ENCODE results near the gene KSR2.
"Not testable (repeated sequence)": the region's sequence is repeated elsewhere in the genome, so short reads cannot be mapped to it uniquely, and the experiment has no call there.

KSR2 gene

DNA sequence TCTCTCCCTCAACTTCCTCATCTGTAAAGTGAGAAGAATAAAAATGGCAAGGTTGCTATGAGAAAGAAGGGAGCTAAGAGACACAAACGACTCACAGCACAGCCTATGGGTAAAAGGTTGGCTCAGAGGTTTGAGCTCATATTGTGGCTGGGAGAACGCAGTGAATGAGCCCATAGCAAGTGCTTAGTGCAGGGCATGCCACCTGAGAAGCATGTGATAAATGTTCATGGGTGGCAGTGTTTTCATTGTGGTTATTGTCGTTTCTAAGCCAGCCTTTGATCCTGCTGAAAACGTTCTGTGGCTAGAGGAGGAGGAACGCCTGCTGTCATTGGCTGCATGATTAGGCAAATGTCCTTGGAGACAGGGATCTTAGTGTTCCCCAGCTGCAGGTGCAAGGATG is 150.4 kb downstream of the KSR2 start:
- DNase-seq, result no peak

DNA sequence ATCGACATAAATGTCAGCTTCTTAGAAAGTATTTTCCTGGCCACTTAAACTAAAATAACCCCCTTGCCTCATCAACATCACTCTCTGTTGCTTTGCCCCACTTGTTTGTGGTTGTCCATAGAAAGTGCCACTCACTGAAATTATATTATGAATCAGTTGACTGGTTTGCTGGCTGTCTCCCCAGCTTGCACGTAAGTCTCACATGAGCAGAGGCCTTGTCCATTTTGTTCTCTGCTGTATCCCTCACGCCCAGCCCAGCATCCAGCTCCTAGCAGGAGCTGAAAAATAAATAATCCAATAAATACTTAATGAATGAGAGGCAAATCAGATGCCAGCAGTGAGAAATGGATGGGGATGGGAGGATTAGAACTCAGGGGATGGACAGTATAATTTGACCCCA is 159.3 kb downstream of the KSR2 start:
- DNase-seq, result no peak

DNA sequence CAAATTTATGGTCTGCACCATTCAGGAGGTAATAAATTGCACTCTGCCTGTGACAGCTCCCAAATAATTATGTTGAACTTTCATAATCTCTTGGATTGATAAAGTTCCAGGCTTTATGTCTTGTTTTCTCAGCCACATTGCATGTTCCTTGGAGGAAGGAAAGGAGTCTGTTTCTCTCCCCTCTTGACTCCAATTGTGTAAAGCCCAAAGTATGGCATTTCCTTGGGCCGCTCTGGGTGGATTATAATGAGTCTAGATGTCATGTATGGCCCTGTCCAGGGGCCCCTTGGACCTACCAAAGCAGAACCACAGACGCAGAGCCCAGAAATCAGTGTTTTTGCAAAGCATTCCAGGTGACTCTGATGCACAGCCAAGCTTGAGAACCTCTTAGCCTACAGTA is 160.8 kb downstream of the KSR2 start:
- DNase-seq, result no peak

DNA sequence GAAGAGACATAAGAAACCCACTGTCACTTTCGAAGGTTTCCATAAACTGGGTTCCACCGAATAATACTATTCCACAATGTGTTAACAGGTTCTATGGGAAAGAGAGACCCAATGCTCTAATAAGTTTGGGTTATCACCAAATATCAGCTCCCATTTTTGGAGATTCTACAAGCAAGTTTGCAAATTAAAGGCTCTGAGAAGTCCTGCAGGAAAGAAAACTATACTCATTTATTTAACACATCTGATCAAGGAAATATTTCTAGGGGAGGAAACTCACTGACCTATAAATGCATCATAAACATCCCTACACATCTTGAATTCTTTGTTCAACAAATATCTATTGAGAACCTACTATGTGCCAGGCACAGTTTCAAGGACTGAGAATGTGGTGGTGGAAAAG is 161.4 kb downstream of the KSR2 start:
- DNase-seq, result no peak

DNA sequence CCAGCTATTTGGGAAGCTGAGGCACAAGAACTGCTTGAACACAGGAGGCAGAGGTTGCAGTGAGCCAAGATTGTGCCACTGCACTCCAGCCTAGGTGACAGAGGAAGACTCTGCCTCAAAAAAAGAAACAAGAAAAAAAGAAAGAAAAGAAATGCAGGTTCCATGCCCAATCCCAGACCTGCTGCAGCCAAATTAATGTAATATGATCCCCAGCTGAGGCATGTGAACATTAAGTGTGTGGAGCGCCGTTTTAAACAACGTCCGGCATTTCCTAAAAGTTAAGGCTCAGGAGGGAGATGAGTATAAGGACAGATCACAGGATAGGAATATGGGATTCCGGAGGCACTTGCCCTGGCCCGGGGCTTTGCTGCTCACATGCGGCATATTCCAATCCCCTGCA is 162.9 kb downstream of the KSR2 start:
- DNase-seq, result no peak

DNA sequence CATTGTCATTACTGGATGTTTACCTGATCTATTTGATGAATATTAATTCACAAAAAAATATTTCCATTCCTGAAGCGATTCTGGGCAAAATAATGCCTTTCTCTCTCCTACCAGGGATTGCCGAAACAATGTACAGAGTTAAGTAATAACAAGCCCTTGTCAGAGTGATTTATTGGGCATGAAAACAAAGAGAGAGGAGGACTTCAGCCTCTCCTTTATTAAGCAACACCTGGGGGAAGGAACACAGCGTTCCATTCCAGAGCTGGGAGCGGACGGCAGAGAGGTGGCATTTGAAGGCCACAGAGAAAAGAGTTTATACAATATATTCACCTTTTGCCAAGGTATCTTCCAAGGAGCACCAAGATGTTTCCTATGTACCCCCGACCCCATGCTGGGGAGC is 165.8 kb downstream of the KSR2 start:
- no peak for DNase-seq

DNA sequence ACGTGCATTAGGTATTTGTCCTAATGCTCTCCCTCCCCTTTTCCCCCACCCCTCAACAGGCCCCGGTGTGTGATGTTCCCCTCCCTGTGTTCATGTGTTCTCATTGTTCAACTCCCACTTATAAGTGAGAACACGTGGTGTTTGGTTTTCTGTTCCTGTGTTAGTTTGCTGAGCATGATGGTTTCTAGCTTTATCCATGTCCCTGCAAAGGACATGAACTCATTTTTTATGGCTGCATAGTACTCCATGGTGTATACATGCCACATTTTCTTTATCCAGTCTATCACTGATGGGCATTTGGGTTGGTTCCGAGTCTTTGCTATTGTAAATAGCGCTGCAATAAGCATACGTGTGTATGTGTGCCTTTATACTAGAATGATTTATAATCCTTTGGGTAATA is 168.1 kb downstream of the KSR2 start:
- not testable (repeated sequence) for DNase-seq

DNA sequence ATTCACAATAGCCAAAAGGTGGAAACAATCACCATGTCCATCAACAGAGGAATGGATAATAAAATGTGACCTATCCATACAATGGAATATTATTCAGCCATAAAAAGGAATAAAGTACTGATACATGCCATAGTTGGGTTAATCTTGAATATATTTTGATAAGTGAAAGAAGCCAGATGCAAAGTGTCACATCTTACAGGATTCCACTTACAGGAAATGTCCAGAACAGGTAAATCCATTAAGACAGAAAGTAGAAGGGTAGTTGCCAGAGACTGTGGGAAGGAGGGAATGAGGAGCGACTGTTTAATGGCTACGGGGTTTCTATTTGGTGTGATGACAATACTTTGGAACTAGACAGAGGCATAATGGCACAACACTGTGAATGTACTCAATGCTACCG is 171.6 kb downstream of the KSR2 start:
- DNase-seq, result no peak

DNA sequence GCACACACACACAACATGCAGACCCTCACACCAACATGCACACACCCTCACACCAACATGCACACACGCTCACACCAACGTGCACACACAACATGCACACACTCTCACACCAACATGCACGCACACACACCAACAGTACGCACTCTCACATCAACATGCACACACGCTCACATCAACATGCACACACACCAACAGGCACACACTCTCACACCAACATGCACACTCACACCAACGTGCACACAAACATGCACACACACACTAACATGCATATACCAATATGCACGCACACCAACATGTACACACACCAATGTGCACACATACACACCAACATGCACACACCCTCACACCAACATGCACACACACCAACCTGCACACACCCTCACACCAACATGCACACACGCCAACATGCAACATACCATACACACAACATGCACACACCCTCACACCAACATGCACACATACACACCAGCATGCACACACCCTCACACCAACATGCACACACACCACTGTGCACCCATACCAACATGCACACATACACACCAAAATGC is 175.8 kb downstream of the KSR2 start:
- no peak for DNase-seq

DNA sequence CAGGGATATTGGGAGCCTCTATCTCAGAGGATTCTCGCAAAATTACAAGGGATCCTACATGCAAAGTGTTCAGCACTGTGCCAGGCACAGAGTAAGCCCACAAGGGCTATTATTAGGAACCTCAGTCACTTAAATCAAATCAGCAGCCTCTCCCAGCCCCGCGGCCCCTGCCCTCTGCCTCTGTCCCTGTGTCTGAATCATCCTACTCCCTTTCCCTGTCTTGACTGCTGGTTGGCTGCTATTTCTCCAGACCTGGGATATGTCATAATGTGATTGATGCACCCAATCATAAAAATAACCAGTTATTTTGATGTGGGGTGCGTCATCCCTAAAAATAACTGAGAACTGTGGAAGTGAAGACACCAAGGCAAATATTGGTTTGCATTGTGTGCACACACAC is 176.3 kb downstream of the KSR2 start:
- DNase-seq, result no peak

DNA sequence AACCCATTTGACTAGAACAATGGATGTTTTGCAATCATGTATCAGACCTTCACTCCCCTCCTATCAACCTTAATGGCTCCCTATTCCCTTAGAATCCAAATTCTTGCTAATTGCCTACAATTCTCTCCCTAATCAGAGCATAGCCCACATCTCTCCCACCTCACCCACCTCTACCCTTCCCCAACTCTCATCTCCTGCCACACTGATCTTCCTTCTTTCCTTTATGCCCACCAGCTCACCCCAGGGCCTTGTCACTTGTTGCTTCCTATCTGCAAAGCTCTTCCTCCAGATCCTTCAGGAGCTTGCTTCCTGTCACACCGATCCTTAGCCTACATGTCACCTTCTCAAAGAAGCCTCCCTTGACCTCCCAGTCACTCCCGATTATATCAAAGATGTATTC is 177.8 kb downstream of the KSR2 start:
- DNase-seq, result no peak

DNA sequence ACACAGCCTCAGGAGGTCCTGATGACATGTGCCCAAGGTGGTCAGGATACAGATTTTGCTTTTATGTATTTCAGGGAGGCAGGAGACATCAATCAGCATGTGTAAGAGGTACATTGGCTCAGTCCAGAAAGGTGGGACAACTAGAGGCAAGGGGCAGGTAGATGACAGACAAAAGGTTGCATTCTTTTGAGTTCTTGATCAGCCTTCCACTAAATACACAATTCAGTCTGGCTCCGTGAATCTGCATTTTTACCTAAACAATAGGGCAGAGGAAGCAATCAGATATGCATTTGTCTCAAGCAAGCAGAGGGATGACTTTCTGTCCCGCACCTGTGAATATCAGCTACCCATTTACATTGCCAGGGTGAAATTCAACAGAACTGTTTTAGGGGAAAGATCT is 178.6 kb downstream of the KSR2 start:
- no peak for DNase-seq

DNA sequence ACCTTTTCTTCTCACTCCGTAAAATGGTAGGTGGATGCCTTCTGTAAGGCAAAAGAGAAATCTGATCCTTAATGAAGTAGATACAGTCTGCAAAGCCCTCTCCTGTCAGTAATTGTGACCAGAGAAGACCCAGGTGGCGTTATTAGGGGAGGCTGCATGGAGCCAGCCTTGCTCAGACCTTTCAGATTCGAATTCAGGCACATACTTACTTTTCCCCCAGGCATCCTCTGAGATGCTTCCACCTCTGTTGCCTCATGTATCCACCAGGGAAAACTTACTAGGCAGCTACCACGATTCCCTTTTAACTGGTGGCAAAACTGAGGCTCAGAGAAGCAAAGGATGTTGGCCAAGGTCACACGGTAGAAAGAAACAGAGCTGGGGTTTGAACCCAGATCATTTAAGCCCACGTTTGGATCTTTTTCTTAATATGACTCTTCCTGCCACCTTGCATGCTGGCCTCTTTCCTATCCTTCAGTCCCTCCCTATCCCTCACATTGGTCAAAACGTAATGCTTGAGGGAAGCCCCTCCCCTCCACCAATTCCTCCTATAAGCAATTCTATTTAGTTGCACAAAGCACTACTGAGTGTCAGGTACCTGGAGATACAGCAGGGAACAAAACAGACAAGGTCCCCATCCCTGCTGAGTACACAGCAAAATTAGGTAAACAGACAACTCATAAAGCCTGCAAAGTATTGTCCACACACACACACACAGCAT is 179.4 kb downstream of the KSR2 start:
- DNase-seq, result no peak

DNA sequence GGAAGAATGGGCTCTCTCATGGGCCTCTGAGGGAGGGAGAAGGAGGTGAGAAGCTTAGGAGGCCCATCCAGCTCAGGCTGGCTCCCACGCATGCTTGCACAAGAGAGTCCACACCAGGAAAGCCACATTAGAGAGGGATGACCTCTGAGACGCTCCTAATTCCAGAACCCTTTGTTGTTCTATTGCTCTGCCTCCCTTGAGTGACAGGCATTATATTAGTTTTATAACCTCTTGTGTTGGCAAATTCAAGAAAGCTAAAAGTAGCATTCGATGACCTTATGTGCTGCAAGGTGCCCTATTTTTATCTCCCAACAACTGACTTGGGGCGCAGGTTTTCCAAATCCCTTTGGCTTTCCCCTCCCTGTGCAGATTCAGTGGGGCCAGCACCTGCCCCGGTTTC is 190.1 kb downstream of the KSR2 start:
- no peak for DNase-seq

DNA sequence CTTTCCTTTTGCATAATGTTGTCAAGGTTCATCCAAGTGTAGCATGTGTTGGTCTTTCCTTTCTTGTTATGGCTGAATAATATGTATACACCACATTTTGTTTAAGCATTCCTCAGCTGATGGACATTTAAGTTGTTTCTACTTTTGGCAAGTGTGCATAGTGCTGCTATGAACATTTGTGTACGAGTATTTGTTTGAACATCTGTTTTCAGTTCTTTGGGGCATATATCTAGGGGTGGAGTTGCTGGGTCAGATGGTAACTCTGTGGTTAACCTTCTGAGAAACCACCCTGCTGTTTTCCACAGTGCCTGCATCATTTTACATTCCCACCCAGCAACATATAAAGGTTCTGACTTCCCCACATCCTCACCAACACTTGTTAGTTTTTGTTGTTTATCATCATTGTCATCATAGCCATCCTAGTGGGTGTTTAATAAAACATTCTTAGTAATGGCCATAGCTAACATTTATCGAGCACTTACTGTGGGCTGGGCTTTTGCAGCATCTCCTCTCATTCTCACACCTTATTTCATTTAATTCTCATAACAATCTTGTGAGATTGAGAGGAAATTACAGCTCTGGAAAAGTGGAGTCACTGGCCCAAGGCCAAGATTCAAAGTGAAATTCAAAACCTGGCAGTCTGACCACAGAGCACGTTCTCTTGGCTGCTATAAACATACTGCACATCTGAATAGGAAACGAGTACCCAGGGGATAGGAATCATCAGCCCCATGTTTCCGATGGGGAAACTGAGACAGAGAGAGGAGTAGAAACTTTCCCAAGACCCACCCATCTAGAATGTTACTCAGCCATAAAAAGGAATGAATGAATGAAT is 193.6 kb downstream of the KSR2 start:
- no peak for DNase-seq

DNA sequence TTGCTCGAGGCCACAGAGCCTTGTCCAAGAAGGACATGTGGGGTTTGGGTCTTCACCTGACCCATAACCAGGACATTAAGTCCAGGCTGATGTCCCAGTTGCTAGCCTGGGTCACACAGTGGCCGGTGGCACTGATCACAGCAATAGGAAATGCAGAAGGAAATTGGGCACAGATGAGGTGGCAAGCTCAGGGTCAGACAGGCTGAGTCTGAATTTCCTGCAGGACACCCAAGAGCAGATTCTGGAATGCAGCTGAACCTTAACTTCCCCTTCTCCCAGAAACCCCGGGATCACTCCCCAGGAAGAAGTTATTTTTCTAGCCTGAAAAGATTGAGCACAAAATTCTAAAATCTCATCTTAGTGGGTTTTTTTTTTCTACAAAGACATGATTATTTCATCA is 199.9 kb downstream of the KSR2 start:
- DNase-seq, result no peak

DNA sequence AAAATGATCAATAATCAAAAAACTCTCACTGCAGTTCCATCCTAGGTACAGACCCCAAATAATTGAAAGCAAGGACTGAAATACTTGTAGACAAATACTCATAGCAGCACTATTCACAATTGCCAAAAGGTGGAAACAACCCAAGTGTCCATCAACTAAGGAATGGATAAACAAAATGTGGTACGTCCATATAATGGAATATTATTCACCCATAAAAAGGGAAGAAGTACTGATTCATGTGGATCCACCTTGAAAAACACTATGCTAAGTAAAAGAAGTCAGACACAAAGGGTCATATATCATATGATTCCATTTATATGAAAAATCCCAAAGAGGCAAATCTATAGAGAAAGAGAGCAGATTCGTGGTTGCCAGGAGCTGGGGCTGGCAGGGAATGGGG is 202.8 kb downstream of the KSR2 start:
- no peak for DNase-seq

DNA sequence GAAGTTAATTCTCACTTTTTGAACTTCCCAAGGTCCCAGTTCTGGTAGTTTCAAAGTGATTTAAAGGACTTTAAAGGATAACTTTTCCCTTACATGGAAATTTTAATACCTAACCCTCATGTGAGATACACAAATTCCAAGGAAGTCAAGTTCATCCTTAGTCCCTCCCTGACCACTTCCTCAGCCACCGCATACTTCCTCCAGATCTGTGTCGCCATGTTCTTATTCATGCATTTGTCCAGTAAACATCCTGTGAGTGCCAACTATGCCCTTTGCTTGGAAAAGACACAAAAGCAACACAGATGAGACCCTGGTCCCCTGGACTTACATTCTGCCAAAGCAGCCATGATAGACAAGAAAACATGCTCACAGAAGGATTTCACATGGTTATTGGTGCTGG is 206.6 kb downstream of the KSR2 start:
- no peak for DNase-seq

DNA sequence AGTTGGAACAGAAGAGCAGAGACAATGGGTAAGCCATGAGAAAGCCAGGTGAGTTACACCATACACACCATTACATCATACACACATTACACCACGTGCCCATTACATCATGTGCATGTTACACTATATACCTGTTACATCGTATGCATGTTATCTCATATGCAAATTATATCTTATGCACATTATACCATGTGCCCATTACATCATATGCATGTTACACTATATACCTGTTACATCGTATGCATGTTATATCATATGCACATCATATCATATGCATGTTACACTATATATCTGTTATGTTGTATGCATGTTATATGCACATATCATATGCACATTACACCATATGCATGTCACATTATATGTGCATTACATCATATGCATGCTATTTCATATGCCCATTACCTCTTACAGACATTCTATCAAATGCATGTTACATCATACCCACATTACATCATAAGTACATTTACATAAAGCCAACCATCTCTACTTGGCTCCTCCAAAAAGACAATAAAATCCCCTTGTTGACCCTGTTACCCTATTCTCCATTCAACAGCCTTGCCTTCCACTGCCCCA is 207.2 kb downstream of the KSR2 start:
- DNase-seq, result no peak

DNA sequence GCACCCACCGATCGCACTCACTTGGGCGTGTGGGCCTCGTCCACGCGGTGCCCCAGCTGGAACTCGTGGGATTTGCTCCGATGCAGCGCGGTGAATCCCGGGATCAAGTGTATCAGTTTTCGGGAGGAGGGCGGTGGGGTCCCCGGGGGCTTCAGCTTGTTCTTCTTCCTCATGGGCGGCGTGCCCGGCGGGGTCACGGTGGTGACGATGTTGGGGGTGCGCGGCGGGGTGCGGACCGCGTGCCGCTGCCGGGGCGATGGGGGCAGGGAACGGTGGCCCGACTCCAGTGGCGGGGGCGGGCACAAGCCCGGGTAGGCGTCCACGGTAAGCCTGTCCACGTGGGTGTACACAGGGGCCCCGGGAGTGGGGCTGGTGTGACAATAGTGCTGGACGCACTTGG is 207.8 kb downstream of the KSR2 start:
- no peak for DNase-seq

DNA sequence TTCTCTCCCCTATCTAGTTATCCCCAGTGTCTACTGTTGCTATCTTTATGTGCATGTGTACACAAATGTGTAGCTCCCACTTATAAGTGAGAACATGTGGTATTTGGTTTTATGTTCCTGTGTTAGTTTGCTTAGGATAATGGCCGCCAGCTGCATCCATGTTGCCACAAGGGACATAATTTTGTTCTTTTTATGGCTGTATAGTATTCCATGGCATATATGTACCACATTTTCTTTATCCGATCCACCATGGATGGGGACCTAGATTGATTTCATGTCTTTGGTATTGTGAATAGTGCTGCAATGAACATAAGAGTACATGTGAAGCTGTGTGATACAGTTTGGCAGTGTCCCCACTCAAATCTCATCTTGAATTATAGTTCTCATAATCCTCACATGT is 218.1 kb downstream of the KSR2 start:
- no peak for DNase-seq

DNA sequence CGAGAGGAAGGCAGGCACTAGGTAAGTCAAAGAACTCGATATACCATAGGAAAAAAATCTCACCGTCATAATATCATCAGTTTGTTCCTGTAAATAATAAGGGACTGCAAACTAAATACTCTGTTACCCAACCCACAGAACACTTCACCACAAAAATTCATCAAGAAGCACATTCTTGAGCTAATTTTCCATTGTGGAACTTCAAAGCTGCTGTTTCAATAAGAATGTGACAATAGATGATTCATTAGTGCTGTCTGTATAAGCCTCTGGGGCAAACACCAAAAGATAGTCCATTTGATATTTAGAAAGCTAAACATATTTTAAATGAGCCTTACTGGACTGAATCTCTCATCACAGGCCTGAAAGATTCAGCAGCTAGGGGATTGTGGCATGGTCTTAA is 219.4 kb downstream of the KSR2 start:
- no peak for DNase-seq

DNA sequence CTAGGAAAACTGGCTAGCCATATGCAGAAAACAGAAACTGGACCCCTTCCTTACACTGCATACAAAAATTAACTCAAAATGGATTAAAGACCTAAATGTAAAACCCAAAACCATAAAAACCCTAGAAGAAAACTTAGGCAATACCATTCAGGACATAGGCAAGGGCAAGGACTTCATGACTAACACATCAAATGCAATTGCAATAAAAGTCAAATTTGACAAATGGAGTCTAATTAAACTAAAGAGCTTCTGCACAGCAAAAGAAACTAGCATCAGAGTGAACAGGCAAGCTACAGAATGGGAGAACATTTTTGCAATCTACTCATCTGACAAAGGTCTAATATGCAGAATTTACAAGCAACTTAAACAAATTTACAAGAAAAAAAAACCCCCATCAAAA is 222.4 kb downstream of the KSR2 start:
- not testable (repeated sequence) for DNase-seq

DNA sequence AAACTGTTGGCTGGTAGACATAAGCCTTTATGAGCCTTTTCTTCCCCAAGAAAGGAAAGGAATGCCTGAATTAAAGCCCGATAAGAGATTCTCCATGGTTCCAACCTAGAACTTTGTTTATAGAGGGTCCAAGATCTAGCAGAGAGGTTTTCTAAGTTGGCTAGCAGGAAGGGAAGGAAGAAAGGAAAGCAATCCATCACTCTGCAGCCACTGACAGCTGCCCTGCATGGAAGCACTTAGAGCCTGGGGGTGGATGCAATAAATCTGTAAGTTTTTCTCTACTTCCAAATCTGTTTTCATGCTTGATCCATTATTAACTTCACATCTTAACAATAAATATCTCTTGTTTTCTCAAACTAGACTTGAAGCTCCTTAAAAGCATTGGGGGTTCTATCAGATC is 224.4 kb downstream of the KSR2 start:
- no peak for DNase-seq
